Measurements from ENCODE around the gene ARPC3.
A peak's percentile ranks its signal among the peaks of the same experiment; 100 is the strongest.
"Not testable (repeated sequence)": the region's sequence is repeated elsewhere in the genome, so short reads cannot be mapped to it uniquely, and the experiment has no call there.

Gene ARPC3

GRCh38 chr12:110449799-110450497, at the start of gene ARPC3:
Gene ARPC3 (minus strand): TSS chr12:110450337. CDS start chr12:110450260, 77 bp downstream.
- DNase-seq (ENCODE audit: low read depth, low spot score), result peak; percentile 85

- no peak for DNase-seq (ENCODE audit: low read depth, low spot score)
These were observed 49.0 kb upstream of the ARPC3 start for GRCh38 chr12:110498984-110499706.

GRCh38 chr12:110475426-110475825, 25.3 kb upstream of the ARPC3 start:
- DNase-seq (ENCODE audit: low read depth, low spot score), result no peak

- DNase-seq (ENCODE audit: low read depth, low spot score), result peak; percentile 96
These were observed 18.3 kb upstream of the ARPC3 start, which contains the start of the genes FAM216A and GPN3 for GRCh38 chr12:110468214-110469048. Gene FAM216A (plus strand): TSS chr12:110468845. CDS start chr12:110468876, 31 bp downstream. Gene GPN3 (minus strand): TSS chr12:110468257. CDS start chr12:110468203, 54 bp downstream.

GRCh38 chr12:110467847-110468213, 17.7 kb upstream of the ARPC3 start:
- DNase-seq (ENCODE audit: low read depth, low spot score), result no peak

- no peak for DNase-seq (ENCODE audit: low read depth, low spot score)
These were observed 16.7 kb upstream of the ARPC3 start for GRCh38 chr12:110466791-110467190.

GRCh38 chr12:110465765-110466164, 15.6 kb upstream of the ARPC3 start:
- not testable (repeated sequence) for DNase-seq (ENCODE audit: low read depth, low spot score)

- DNase-seq (ENCODE audit: low read depth, low spot score), result no peak
These were observed 14.9 kb upstream of the ARPC3 start for GRCh38 chr12:110465024-110465423.

GRCh38 chr12:110461189-110461588, 11.1 kb upstream of the ARPC3 start:
- DNase-seq (ENCODE audit: low read depth, low spot score), result not testable (repeated sequence)

- DNase-seq (ENCODE audit: low read depth, low spot score), result no peak
These were observed 8.6 kb upstream of the ARPC3 start for GRCh38 chr12:110458756-110459155.

GRCh38 chr12:110453569-110454296, 3.6 kb upstream of the ARPC3 start:
- DNase-seq (ENCODE audit: low read depth, low spot score), result no peak

GRCh38 chr12:110451263-110451662, 1.1 kb upstream of the ARPC3 start:
- no peak for DNase-seq (ENCODE audit: low read depth, low spot score)

- DNase-seq (ENCODE audit: low read depth, low spot score), result no peak
These were observed 5.7 kb downstream of the ARPC3 start for GRCh38 chr12:110444455-110444854.

- no peak for DNase-seq (ENCODE audit: low read depth, low spot score)
These were observed 13.9 kb downstream of the ARPC3 start for GRCh38 chr12:110436231-110436630.

GRCh38 chr12:110431957-110432587, 18.1 kb downstream of the ARPC3 start:
- no peak for DNase-seq (ENCODE audit: low read depth, low spot score)

- not testable (repeated sequence) for DNase-seq (ENCODE audit: low read depth, low spot score)
These were observed 20.5 kb downstream of the ARPC3 start for GRCh38 chr12:110429676-110430075.

GRCh38 chr12:110426406-110426805, 23.7 kb downstream of the ARPC3 start:
- DNase-seq (ENCODE audit: low read depth, low spot score), result no peak

- DNase-seq (ENCODE audit: low read depth, low spot score), result no peak
These were observed 25.9 kb downstream of the ARPC3 start for GRCh38 chr12:110424237-110424636.

GRCh38 chr12:110421701-110422100, 28.4 kb downstream of the ARPC3 start:
- no peak for DNase-seq (ENCODE audit: low read depth, low spot score)

- no peak for DNase-seq (ENCODE audit: low read depth, low spot score)
These were observed 28.9 kb downstream of the ARPC3 start for GRCh38 chr12:110421159-110421661.

GRCh38 chr12:110420644-110421043, 29.5 kb downstream of the ARPC3 start:
- DNase-seq (ENCODE audit: low read depth, low spot score), result not testable (repeated sequence)

Data from smooth muscle cell of the brain vasculature (primary cell).